K562 (cell line): ENCODE results near the gene EPHA2. TPM values are rescaled to one million over a fixed set of nuclear protein-coding genes. Genes with fewer than 3 reads are reported as not detected.

Experiments used
- ATF1 ChIP-seq, 2 experiments: fragments of 450-650 bp in 1 of 2; IDR thresholded peaks; 2 replicates each; pipeline ENCODE4 v1.6.1; 2016; ENCODE audit warnings: missing compliant biosample characterization in 1 of 2, missing genetic modification characterization in 1 of 2
- BHLHE40 ChIP-seq: IDR thresholded peaks from 2 replicates; pipeline ENCODE4 v1.6.1; 2011; ENCODE audit warnings: low read length, improper control_type of control experiment
- ESRRB ChIP-seq: fragments of 250-450 bp; sonication (Bioruptor Pico); IDR thresholded peaks from 2 replicates; pipeline ENCODE4 v1.5.0; 2020; ENCODE audit warnings: mild to moderate bottlenecking, moderate library complexity, borderline replicate concordance
- MECOM ChIP-seq: fragments of 250-450 bp; sonication (Bioruptor Pico); IDR thresholded peaks from 2 replicates; pipeline ENCODE4 v1.8.0; 2022; ENCODE audit warnings: inconsistent platforms
- NEUROD1 ChIP-seq: fragments of 150-350 bp; IDR thresholded peaks from 2 replicates; pipeline ENCODE4 v1.6.1; 2014; ENCODE audit warnings: borderline replicate concordance, low read length, low read depth; ENCODE audit not compliant: partially characterized antibody
- PHB ChIP-seq: fragments of 250-450 bp; sonication (Bioruptor Pico); IDR thresholded peaks from 2 replicates; pipeline ENCODE4 v1.5.0; 2021
- RHOXF2B ChIP-seq: fragments of 250-450 bp; sonication (Bioruptor Pico); conservative IDR thresholded peaks from 2 replicates; pipeline ENCODE4 v1.5.1; 2021
- RREB1 ChIP-seq: fragments of 250-450 bp; sonication (Bioruptor Pico); IDR thresholded peaks from 2 replicates; pipeline ENCODE4 v1.4.0; 2020
- SRF ChIP-seq, 2 experiments: fragments of 250-450, 450-650 bp in 1 of 2; sonication (Bioruptor Pico) in 1 of 2; sonication (generic) in 1 of 2; formaldehyde crosslinking; IDR thresholded peaks; 2 replicates each; pipeline versions ENCODE4 v1.5.0 to v1.5.1; 2020 to 2022; ENCODE audit warnings: mild to moderate bottlenecking in 1 of 2, missing genetic modification reagents in 1 of 2
- SRSF7 ChIP-seq: fragments of 200-400 bp; formaldehyde crosslinking; optimal IDR thresholded peaks from 2 replicates; pipeline ENCODE3; 2017; ENCODE audit warnings: mild to moderate bottlenecking, low read depth, low read length
- STAG1 ChIP-seq: sonication (generic); formaldehyde crosslinking; IDR thresholded peaks from 2 replicates; pipeline ENCODE4 v1.5.0; 2020; ENCODE audit warnings: missing genetic modification reagents, borderline replicate concordance
- SUPT5H ChIP-seq: fragments of 450-650 bp; IDR thresholded peaks from 2 replicates; pipeline ENCODE4 v1.6.1; 2016
- TEAD1 ChIP-seq, 2 experiments: fragments of 450-650 bp in 1 of 2; sonication (generic) in 1 of 2; formaldehyde crosslinking; IDR thresholded peaks; 2 replicates each; pipeline versions ENCODE4 v1.4.0 to v1.8.0; 2020 to 2022; ENCODE audit warnings: mild to moderate bottlenecking in 2 of 2, missing genetic modification reagents in 1 of 2
- ZNF644 ChIP-seq: fragments of 200-800 bp; sonication (Bioruptor generic); IDR thresholded peaks from 2 replicates; pipeline ENCODE4 v1.6.1; 2016; ENCODE audit warnings: low read depth, missing genetic modification characterization, missing compliant biosample characterization
- polyA plus RNA-seq, 8 experiments: library from polyadenylated mRNA; depleted of rRNA in 4 of 8; stranded (reverse) in 5 of 8; unstranded in 3 of 8; fragments of >200 nt; fragmentation: Nextera tagmentation in 2 of 8; fragmentation: Illumina TruSeq in 1 of 8; extraction: Ambion mirVana in 2 of 8; extraction: Trizol in 1 of 8; gene quantifications; 2 replicates each; pipeline versions ENCODE4 v1.2.1 to v1.2.3, GENCODE V29; 2011 to 2014; ENCODE audit warnings: inconsistent platforms in 1 of 8, missing spikeins in 1 of 8
- total RNA-seq, 7 experiments: library from RNA; depleted of rRNA in 6 of 7; stranded (reverse); fragments of >200 nt in 6 of 7; fragmentation: Illumina TruSeq in 2 of 7; extraction: Trizol in 2 of 7; gene quantifications; 2 replicates each; pipeline versions ENCODE4 v1.2.1 to v1.2.3, GENCODE V29; 2011 to 2021; ENCODE audit warnings: low replicate concordance in 1 of 7
- TF ChIP-seq, protein P1 (sequence below): sonication (generic); formaldehyde crosslinking; IDR thresholded peaks from 2 replicates; pipeline ENCODE4 v1.8.0; 2022; ENCODE audit warnings: mild to moderate bottlenecking, missing genetic modification reagents

EPHA2 gene
- total and polyA plus RNA-seq, 9 of the 15 experiments (the other 6 are each of a cell fraction or from before 2014, with no cell fraction given) = 0.04 to 0.40 (median 0.07) TPM; not detected in 4

DNA sequence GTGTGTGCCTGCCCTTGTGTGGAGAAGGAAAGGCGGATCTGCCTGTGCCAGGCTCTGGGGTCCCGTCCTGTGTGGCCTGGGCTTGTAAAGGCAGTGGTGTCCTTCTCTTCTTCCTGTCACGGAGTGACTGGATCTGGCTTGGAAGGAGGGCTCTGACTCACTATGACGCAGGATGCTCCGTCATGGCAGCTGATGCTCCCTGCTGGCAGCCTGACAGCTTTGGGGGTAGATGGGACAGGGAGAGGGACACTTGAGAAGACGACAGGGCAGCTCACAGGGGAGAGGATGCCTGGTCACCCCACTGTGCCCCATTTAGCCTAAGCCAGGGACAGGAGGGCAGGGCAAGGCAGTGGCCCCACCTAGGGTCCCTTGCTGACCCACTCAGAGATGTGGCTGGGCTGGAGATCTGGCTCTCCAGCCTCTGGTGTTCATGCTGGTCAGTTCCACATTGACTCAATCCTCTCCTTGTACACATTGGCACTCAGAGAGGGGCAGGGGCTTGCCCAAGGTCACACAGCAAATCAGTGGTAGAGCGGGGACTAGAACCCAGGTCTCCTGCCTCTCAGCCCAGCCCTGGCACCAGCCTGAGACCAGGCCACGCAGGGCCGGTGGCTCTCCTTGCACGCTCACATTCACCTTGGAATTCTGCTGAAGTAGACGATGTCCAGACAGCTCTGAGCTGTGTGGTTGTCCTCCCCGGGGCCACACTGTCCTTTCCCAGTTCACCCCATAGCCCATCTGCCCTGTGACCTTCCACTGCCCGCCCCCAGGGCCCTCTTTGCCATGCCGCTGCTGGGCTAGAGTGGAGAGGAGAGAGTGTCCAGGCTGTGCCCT is 79.6 kb downstream of the EPHA2 start (continued):
- 0 out of 4 replicates have a peak, but pooled peaks of 1 of the 2 experiments have one; percentile 16 for TF ChIP-seq SRF (CRISPR knock-in tag; IDR thresholded peaks at IDR 0.05)
- peak; percentile 22; the same call in 1 of the 2 replicates for TF ChIP-seq BHLHE40
- TF ChIP-seq SRSF7 = no peak
- no peak for TF ChIP-seq NEUROD1
- no peak for TF ChIP-seq RHOXF2B
- no peak for TF ChIP-seq PHB
- 0 out of 2 replicates have a peak, but pooled peaks have one; percentile 4 for TF ChIP-seq STAG1 (CRISPR knock-in tag)
- TF ChIP-seq ZNF644 (tag) = no peak
- TF ChIP-seq MECOM (CRISPR knock-in tag) = no peak
- TF ChIP-seq, protein P1, sequence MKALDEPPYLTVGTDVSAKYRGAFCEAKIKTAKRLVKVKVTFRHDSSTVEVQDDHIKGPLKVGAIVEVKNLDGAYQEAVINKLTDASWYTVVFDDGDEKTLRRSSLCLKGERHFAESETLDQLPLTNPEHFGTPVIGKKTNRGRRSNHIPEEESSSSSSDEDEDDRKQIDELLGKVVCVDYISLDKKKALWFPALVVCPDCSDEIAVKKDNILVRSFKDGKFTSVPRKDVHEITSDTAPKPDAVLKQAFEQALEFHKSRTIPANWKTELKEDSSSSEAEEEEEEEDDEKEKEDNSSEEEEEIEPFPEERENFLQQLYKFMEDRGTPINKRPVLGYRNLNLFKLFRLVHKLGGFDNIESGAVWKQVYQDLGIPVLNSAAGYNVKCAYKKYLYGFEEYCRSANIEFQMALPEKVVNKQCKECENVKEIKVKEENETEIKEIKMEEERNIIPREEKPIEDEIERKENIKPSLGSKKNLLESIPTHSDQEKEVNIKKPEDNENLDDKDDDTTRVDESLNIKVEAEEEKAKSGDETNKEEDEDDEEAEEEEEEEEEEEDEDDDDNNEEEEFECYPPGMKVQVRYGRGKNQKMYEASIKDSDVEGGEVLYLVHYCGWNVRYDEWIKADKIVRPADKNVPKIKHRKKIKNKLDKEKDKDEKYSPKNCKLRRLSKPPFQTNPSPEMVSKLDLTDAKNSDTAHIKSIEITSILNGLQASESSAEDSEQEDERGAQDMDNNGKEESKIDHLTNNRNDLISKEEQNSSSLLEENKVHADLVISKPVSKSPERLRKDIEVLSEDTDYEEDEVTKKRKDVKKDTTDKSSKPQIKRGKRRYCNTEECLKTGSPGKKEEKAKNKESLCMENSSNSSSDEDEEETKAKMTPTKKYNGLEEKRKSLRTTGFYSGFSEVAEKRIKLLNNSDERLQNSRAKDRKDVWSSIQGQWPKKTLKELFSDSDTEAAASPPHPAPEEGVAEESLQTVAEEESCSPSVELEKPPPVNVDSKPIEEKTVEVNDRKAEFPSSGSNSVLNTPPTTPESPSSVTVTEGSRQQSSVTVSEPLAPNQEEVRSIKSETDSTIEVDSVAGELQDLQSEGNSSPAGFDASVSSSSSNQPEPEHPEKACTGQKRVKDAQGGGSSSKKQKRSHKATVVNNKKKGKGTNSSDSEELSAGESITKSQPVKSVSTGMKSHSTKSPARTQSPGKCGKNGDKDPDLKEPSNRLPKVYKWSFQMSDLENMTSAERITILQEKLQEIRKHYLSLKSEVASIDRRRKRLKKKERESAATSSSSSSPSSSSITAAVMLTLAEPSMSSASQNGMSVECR = no peak
- no peak for TF ChIP-seq RREB1 (CRISPR knock-in tag)
- TF ChIP-seq SUPT5H = peak; percentile 43; the same call in 1 of the 2 replicates
- peak in 1 of 2 experiments; percentile 57; a peak in 1 of 4 replicates for TF ChIP-seq TEAD1 (CRISPR knock-in tag; IDR thresholded peaks at IDR 0.05)
- no peak for TF ChIP-seq ESRRB (CRISPR knock-in tag)
- TF ChIP-seq ATF1 (CRISPR knock-in tag; IDR thresholded peaks at IDR 0.05) = peak; percentile 49; the same call in 1 of the 2 replicates
- TF ChIP-seq ATF1 (tag; IDR thresholded peaks at IDR 0.05) = peak; percentile 96
